Measurements from ENCODE around the gene SPC24. TPM values are rescaled to one million over a fixed set of nuclear protein-coding genes. Genes with fewer than 3 reads are reported as not detected.

Gene SPC24
- total and polyA plus RNA-seq, 2 of the 4 experiments (the other 2 are of a cell fraction), result 12.2 to 97.5 TPM

- TF ChIP-seq, protein P1, sequence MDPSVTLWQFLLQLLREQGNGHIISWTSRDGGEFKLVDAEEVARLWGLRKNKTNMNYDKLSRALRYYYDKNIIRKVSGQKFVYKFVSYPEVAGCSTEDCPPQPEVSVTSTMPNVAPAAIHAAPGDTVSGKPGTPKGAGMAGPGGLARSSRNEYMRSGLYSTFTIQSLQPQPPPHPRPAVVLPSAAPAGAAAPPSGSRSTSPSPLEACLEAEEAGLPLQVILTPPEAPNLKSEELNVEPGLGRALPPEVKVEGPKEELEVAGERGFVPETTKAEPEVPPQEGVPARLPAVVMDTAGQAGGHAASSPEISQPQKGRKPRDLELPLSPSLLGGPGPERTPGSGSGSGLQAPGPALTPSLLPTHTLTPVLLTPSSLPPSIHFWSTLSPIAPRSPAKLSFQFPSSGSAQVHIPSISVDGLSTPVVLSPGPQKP (IDR thresholded peaks at IDR 0.05; ENCODE audit: borderline replicate concordance, low read depth, low read length), result no peak
- no peak for TF ChIP-seq MXI1 (IDR thresholded peaks at IDR 0.05; ENCODE audit: borderline replicate concordance, low read depth, low read length)
Observed at GRCh38 chr19:11192957-11193939, 37.7 kb upstream of the SPC24 start (continued).

- Histone ChIP-seq H2AK5ac (ENCODE audit: low read depth, low read length) (no peak overlapping the region), H3K4me3 (ENCODE audit: insufficient read depth, low read depth, low read length) (no peak overlapping the region), H3K56ac (ENCODE audit: extremely low read depth, insufficient read depth, low read length) (no peak overlapping the region), H3K23ac (ENCODE audit: low read depth, low read length) (no peak overlapping the region), H3K14ac (replicated peaks; ENCODE audit: low read depth, low read length) (no peak overlapping the region), H3K4me1 (ENCODE audit: control insufficient read depth, insufficient read depth, low read length) (peaks cover 21% of the 10 kb centered on the region), H3K9me1 (ENCODE audit: insufficient read depth, low read length) (peaks cover 5% of the 10 kb centered on the region), H3K4me2 (ENCODE audit: low read depth, low read length) (no peak overlapping the region), H2BK120ac (ENCODE audit: low read depth, low read length) (no peak overlapping the region), H4K8ac (ENCODE audit: low read depth in 2 of 2, low read length in 2 of 2) (no peak overlapping the region), H2AFZ (replicated peaks; ENCODE audit: low read length, poor library complexity) (no peak overlapping the region), H3K18ac (ENCODE audit: low read depth, low read length) (no peak overlapping the region), H3K4ac (ENCODE audit: low read depth, low read length) (no peak overlapping the region), H4K91ac (ENCODE audit: insufficient read depth, low read depth, low read length) (no peak overlapping the region), H2BK20ac (ENCODE audit: low read depth, low read length) (no peak overlapping the region), H4K5ac (ENCODE audit: low read depth, low read length) (no peak overlapping the region), H3K9ac (ENCODE audit: low read depth, low read length) (no peak overlapping the region), H2BK15ac (ENCODE audit: low read depth, low read length) (no peak overlapping the region), H3K9me3 (ENCODE audit: control insufficient read depth, insufficient read depth, low read length) (no peaks in the 10 kb centered on the region), H2AK9ac (replicated peaks; ENCODE audit: low read depth, low read length, poor library complexity) (no peak overlapping the region), H3K27ac (ENCODE audit: insufficient read depth, low read length) (no peak overlapping the region), H3K79me1 (ENCODE audit: low read depth in 1 of 2, low read length in 2 of 2) (peaks cover 42 to 85% of the 10 kb centered on the region in 2 experiments), H2BK5ac (ENCODE audit: low read depth, low read length, poor library complexity, severe bottlenecking) (no peak overlapping the region), H3K36me3 (ENCODE audit: control insufficient read depth, insufficient read depth, low read length) (peaks cover 64% of the 10 kb centered on the region), H3K27me3 (ENCODE audit: control insufficient read depth, insufficient read depth, low read length) (no peaks in the 10 kb centered on the region), H4K20me1 (ENCODE audit: insufficient read depth, low read length) (peaks cover 38% of the 10 kb centered on the region)
- TF ChIP-seq RAD21 (IDR thresholded peaks at IDR 0.05; ENCODE audit: low read length) (no peak), MAFK (IDR thresholded peaks at IDR 0.05; ENCODE audit: low read depth, low read length) (no peak)
- intact Hi-C loops (cut with micrococcal nuclease), result no loop called here
- in situ Hi-C loops (cut with MboI; ENCODE audit: low sequenced_read_pairs), result no loop called here
- no peak for DNase-seq
- no TSS peak for BruUV-seq (replicated peaks)
- 67% methylated on average over 3 of the region's 5 CpGs; no CpG with 5 or more reads in 1 of the 2 experiments for WGBS, 2 experiments (ENCODE audit: extremely low coverage in 2 of 2, insufficient read length in 1 of 2)
- dilution Hi-C loops (cut with HindIII; ENCODE audit: low sequenced_read_pairs, unreplicated experiment), result no loop called here
- ChIA-PET POLR2A (ENCODE audit: unreplicated experiment) (no interaction called here), CTCF (interaction anchor here (0.8 kb wide), 1 partner anchor 9 kb away, joined by 3 read pairs; no protein-coding TSS in a partner anchor)
- ATAC-seq (ENCODE audit: low read depth), result no peak
Observed at GRCh38 chr19:11191934-11192333, 36.4 kb upstream of the SPC24 start.
